Epithelial cell of esophagus (primary cell): Measurements from ENCODE around the gene UGT1A8.

Source experiments
- DNase-seq: peaks from one replicate; pipeline ENCODE4 v3.0.0; 2010; ENCODE audit warnings: low read depth
- H3K4me3 ChIP-seq: 2 replicates; pipeline ENCODE4 v1.5.1; 2011; ENCODE audit warnings: mild to moderate bottlenecking, low read length, control low read depth
- CTCF ChIP-seq: IDR thresholded peaks from 2 replicates; pipeline ENCODE4 v1.5.1; 2011; ENCODE audit warnings: low read depth, mild to moderate bottlenecking, low read length, control low read depth, inconsistent platforms; ENCODE audit not compliant: insufficient read depth; ENCODE audit errors: missing control alignments

Gene UGT1A8

GRCh38 chr2:233705911-233706506 lies 88.6 kb downstream of the UGT1A8 start:
- TF ChIP-seq CTCF: no peak
- no peak overlapping the region for H3K4me3 ChIP-seq
- DNase-seq: peak; percentile 73

- no peak overlapping the region for H3K4me3 ChIP-seq
- no peak for TF ChIP-seq CTCF
- DNase-seq: peak; percentile 70
These were observed 89.3 kb downstream of the UGT1A8 start for GRCh38 chr2:233706720-233707119.

GRCh38 chr2:233707940-233708644 lies 90.7 kb downstream of the UGT1A8 start:
- DNase-seq: peak; percentile 54
- no peak for TF ChIP-seq CTCF
- no peak overlapping the region for H3K4me3 ChIP-seq

GRCh38 chr2:233708942-233709341 lies 91.5 kb downstream of the UGT1A8 start:
- no peak for DNase-seq
- H3K4me3 ChIP-seq: no peak overlapping the region
- no peak for TF ChIP-seq CTCF

- peak; percentile 78 for DNase-seq
These were observed 94.0 kb downstream of the UGT1A8 start for GRCh38 chr2:233711312-233712008.

GRCh38 chr2:233712611-233713261 lies 95.3 kb downstream of the UGT1A8 start, which contains the start of gene UGT1A5:
TSS of gene UGT1A5 (plus strand) at chr2:233712907. CDS start at chr2:233712992, 85 bp downstream.
- TF ChIP-seq CTCF: no peak
- H3K4me3 ChIP-seq: no peak within 1 kb of the TSS
- DNase-seq: no peak

More at GRCh38 chr2:233711312-233712008, 94.0 kb downstream of the UGT1A8 start:
- TF ChIP-seq CTCF: peak; percentile 96
- no peak overlapping the region for H3K4me3 ChIP-seq
